ENCODE results near the gene BMAL1. TPM values are rescaled to one million over a fixed set of nuclear protein-coding genes. Genes with fewer than 3 reads are reported as not detected.

Gene BMAL1
- total RNA-seq, 6 experiments from 2014 or later, result 6.9 to 10.4 (median 7.5) TPM

DNA sequence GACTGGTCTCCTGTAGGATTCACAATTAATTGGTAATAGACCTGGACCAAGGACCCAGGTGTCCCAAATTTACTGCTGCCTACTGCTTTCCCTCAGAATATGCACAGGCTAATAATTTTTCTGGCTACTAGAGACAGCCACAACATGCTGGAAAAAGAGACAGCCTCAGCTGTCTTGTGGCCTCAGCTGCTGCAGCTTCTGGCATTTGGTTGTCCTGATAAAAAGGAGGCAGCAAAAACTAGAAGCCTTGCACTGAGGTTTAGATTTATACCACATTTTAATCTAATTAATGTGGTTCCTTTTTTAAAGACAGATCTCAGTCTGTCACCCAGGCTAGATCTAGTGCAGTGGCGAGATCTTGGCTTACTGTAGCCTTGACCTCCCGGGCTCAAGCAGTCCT is 95.6 kb downstream of the BMAL1 start:
- Mint-ChIP-seq H3K27ac (no peak overlapping the region), H3K4me3 (no peak overlapping the region), H3K9me3 (no peaks in the 10 kb centered on the region), H3K36me3 (ENCODE audit: low read depth) (no peaks in the 10 kb centered on the region), H3K4me1 (ENCODE audit: low read depth) (peaks cover 4% of the 10 kb centered on the region), H3K27me3 (ENCODE audit: insufficient read depth) (no peaks in the 10 kb centered on the region)
- DNase-seq, result no peak
- TF ChIP-seq, protein P1, sequence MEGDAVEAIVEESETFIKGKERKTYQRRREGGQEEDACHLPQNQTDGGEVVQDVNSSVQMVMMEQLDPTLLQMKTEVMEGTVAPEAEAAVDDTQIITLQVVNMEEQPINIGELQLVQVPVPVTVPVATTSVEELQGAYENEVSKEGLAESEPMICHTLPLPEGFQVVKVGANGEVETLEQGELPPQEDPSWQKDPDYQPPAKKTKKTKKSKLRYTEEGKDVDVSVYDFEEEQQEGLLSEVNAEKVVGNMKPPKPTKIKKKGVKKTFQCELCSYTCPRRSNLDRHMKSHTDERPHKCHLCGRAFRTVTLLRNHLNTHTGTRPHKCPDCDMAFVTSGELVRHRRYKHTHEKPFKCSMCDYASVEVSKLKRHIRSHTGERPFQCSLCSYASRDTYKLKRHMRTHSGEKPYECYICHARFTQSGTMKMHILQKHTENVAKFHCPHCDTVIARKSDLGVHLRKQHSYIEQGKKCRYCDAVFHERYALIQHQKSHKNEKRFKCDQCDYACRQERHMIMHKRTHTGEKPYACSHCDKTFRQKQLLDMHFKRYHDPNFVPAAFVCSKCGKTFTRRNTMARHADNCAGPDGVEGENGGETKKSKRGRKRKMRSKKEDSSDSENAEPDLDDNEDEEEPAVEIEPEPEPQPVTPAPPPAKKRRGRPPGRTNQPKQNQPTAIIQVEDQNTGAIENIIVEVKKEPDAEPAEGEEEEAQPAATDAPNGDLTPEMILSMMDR (IDR thresholded peaks at IDR 0.05), result no peak

DNA sequence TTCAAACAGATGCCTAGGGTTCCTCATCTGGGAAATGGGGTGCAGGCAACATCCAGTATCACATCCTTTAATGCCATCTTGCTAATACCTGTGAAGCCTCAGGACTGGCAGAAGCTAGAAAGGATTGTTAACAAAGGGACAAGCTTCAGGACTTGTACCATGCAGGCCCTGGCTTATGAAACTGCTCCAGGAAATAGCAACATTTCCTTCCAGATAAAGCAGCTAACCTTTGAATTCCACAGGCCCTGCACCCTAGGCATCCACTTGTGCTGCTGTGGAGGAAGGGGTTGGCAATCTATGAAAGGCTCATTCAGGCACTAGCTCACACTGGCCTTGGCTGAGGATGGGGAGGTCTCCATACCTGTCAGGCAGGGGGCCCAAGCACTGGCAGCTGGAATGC is 98.2 kb downstream of the BMAL1 start:
- TF ChIP-seq, protein P1 (IDR thresholded peaks at IDR 0.05), result no peak
- no peak for DNase-seq
- Mint-ChIP-seq H3K4me3 (no peak overlapping the region), H3K27me3 (ENCODE audit: insufficient read depth) (no peaks in the 10 kb centered on the region), H3K4me1 (ENCODE audit: low read depth) (no peaks in the 10 kb centered on the region), H3K9me3 (no peaks in the 10 kb centered on the region), H3K27ac (no peak overlapping the region), H3K36me3 (ENCODE audit: low read depth) (0 out of 2 replicates have a peak, but pooled peaks cover 6% of the 10 kb centered on the region)

DNA sequence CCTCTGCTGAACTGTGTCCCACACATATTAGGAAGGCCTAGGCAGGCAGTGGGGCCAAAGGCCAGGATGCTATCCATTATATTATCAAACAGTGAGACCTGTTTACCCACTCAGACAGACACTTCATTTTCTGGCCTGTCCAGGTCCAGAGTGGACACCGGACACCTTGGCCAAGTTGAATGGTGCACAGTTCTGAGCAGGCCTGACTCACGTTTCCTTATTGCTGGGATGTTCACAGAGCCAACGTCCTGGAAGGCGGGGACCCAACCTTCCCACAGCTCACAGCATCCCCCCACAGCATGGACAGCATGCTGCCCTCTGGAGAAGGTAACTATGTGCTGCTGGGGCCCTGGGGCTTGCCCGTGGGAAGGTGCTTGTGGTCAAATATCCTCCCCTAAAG is 98.8 kb downstream of the BMAL1 start:
- H3K27me3 Mint-ChIP-seq (ENCODE audit: insufficient read depth), result no peaks in the 10 kb centered on the region; the same call in 1 of the 2 replicates
- TF ChIP-seq, protein P1 (IDR thresholded peaks at IDR 0.05), result no peak
- no peak for DNase-seq
- H3K36me3 Mint-ChIP-seq (ENCODE audit: low read depth), result 0 out of 2 replicates have a peak, but pooled peaks cover 6% of the 10 kb centered on the region
- H3K4me3 Mint-ChIP-seq, result no peak overlapping the region
- no peaks in the 10 kb centered on the region for H3K4me1 Mint-ChIP-seq (ENCODE audit: low read depth)
- no peak overlapping the region for H3K27ac Mint-ChIP-seq
- no peaks in the 10 kb centered on the region for H3K9me3 Mint-ChIP-seq

DNA sequence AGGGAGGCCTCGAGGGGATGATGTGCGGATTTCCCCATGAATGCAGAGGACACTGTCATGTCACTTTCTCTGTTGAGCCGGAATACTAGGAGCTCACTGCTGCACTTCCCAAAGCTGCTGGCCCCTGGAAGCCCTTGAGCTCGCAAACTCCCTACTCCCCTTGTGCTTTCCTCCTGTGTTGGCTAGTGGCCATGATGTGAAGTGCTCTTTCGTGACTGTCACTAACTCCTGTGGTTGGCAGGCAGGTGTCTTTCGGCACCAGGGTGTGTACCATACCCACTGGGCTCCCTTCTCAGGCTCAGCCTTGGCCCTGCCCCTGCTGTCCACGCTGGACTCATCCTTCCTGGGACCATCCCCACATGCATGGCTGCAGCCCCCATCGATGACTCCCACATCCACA is 99.2 kb downstream of the BMAL1 start:
- Mint-ChIP-seq H3K27me3 (ENCODE audit: insufficient read depth) (no peaks in the 10 kb centered on the region; the same call in 1 of the 2 replicates), H3K9me3 (no peaks in the 10 kb centered on the region), H3K27ac (no peak overlapping the region), H3K4me3 (no peak overlapping the region), H3K4me1 (ENCODE audit: low read depth) (no peaks in the 10 kb centered on the region), H3K36me3 (ENCODE audit: low read depth) (0 out of 2 replicates have a peak, but pooled peaks cover 6% of the 10 kb centered on the region)
- no peak for DNase-seq
- TF ChIP-seq, protein P1 (IDR thresholded peaks at IDR 0.05), result no peak

DNA sequence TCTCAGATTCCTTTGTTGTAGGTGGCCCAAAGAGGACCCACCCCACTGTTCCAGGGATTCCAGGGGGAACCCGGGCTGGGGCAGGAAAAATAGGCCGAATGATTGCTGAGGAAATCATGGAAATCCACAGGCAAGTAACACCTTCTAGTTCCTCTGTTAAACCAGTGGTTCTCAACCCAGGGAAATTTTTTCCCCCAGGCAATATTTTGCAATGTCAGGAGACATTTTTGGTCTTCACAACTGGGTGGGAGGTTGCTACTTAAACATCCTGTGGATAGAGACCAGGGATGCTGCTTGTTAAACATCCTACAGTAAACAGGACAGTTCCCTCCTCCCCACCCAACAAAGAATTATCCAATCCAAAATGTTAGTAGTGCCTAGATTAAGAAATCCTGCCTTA is 100.7 kb downstream of the BMAL1 start:
- Mint-ChIP-seq H3K27ac (no peak overlapping the region), H3K27me3 (ENCODE audit: insufficient read depth) (no peaks in the 10 kb centered on the region; the same call in 1 of the 2 replicates), H3K9me3 (no peaks in the 10 kb centered on the region), H3K4me1 (ENCODE audit: low read depth) (no peaks in the 10 kb centered on the region), H3K4me3 (no peak overlapping the region), H3K36me3 (ENCODE audit: low read depth) (peaks cover 14% of the 10 kb centered on the region)
- DNase-seq, result no peak
- TF ChIP-seq, protein P1 (IDR thresholded peaks at IDR 0.05), result no peak

DNA sequence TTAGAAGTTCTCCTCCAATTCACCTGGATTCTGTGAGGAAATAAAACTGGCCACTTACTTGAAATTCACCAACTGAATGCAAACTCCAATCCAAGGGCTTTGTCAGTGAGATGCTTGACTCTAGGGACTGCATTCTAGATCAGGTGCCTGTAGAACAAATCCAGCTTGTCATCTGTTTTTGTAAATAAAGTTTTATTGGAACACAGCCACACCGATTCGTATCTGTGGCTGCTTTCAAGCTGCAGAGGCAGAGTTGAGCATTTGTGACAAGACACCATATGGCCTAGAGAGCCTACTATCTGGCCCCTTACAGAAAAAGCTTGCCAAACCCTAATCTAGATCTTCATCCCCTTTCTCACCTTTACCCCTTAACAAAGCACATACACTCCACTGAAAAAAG is 103.1 kb downstream of the BMAL1 start:
- no peak for DNase-seq
- Mint-ChIP-seq H3K4me1 (ENCODE audit: low read depth) (peaks cover 6% of the 10 kb centered on the region; the same call in 1 of the 2 replicates), H3K9me3 (no peaks in the 10 kb centered on the region), H3K27ac (no peak overlapping the region; the same call in 1 of the 2 replicates), H3K4me3 (no peak overlapping the region), H3K36me3 (ENCODE audit: low read depth) (peaks cover 14% of the 10 kb centered on the region), H3K27me3 (ENCODE audit: insufficient read depth) (no peaks in the 10 kb centered on the region; the same call in 1 of the 2 replicates)
- TF ChIP-seq, protein P1 (IDR thresholded peaks at IDR 0.05), result no peak

Measured in HFFc6 (cell line).